ACC112 (cell line): ENCODE results near the gene ACAP2.
"Not testable (repeated sequence)": the region's sequence is repeated elsewhere in the genome, so short reads cannot be mapped to it uniquely, and the experiment has no call there.

Experiments used
- H2AFZ ChIP-seq: fragments of 200-600 bp; sonication (generic); one replicate; pipeline ENCODE4 v1.6.0; 2017; ENCODE audit warnings: antibody characterized with exemption, low read length; ENCODE audit not compliant: unreplicated experiment
- H3K27ac ChIP-seq: fragments of 200-600 bp; sonication (generic); 2 replicates; pipeline ENCODE4 v1.5.1; 2014; ENCODE audit warnings: low read depth, mild to moderate bottlenecking, antibody characterized with exemption, low read length, moderate library complexity
- H3K27me3 ChIP-seq: fragments of 200-600 bp; sonication (generic); 2 replicates; pipeline ENCODE4 v1.6.1; 2014; ENCODE audit warnings: mild to moderate bottlenecking, antibody characterized with exemption, low read length, moderate library complexity, mixed read lengths; ENCODE audit not compliant: insufficient read depth
- H3K36me3 ChIP-seq: fragments of 200-600 bp; sonication (generic); 2 replicates; pipeline ENCODE4 v1.6.1; 2016; ENCODE audit warnings: mild to moderate bottlenecking, antibody characterized with exemption, low read length, moderate library complexity, mixed read lengths; ENCODE audit not compliant: insufficient read depth
- H3K4me1 ChIP-seq: fragments of 200-600 bp; sonication (generic); one replicate; pipeline ENCODE4 v1.6.1; 2016; ENCODE audit warnings: low read length, mixed read lengths; ENCODE audit not compliant: insufficient read depth, unreplicated experiment, control insufficient read depth
- H3K4me3 ChIP-seq: fragments of 200-600 bp; sonication (generic); 2 replicates; pipeline ENCODE4 v1.5.1; 2014; ENCODE audit warnings: mild to moderate bottlenecking, low read depth, low read length
- H3K79me2 ChIP-seq: fragments of 200-600 bp; sonication (generic); one replicate; pipeline ENCODE4 v1.6.0; 2016; ENCODE audit warnings: low read length; ENCODE audit not compliant: control insufficient read depth, unreplicated experiment, insufficient read depth

ACAP2 gene

DNA sequence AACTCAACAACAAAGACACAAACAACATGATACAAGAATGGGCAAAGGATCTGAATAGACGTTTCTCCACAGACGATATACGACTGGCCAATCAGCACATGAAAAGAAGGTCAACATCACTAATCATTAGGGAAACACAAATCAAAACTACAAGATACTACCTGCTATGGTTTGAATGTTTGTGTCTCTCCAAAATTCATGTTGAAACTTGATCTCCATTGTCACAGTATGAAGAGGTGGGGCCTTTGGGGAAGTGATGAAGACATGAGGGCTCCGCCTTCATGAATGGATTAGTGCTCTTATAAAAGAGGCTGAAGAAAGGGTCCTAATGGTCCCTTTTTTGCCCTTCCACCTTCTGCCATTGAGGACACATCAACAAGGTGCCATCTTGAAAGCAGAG lies 32.3 kb downstream of the ACAP2 start:
- no peaks in the 10 kb centered on the region for H3K4me1 ChIP-seq
- no peak overlapping the region for H3K4me3 ChIP-seq
- no peak overlapping the region for H2AFZ ChIP-seq
- no peaks in the 10 kb centered on the region for H3K27me3 ChIP-seq
- no peak overlapping the region for H3K27ac ChIP-seq
- H3K79me2 ChIP-seq = peaks cover 69% of the 10 kb centered on the region
- peaks cover 27% of the 10 kb centered on the region for H3K36me3 ChIP-seq

DNA sequence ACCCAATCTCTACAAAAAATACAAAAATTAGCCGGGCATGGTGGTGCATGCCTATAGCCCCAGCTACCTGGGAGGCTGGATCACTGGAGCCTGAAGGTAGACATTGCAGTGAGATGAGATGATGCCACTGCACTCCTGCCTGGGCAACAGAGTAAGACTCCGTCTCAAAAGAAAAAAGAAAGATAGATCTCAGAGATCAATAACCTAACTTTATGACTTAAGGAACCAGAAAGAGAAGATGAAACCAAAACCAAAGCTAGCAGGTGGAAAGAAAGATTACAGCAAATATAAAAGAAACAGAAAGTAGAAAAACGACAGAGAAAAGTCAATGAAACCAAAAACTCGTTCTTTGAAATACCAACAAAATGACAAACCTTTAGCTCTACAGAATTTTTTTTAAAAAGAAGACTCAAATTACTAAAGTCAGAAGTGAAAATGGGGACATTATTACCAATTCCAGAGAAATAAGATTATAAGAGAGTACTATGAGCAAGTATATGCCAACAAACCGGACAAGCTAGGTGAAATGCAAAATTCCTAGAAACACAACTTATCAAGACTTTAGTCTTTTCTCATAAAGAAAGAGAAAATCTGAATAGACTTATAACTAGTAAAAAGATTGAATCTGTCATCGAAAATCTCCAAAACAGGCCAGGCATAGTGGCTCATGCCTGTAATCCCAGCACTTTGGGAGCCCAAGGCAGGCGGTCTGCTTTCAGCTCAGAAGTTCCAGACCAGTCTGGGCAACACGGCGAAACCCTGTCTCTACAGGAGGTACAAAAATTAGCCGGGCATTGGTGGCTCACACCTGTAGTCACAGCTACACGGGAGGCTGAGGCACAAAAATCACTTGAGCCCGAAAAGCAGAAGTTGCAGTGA lies 35.0 kb downstream of the ACAP2 start:
- Histone ChIP-seq H3K27ac (no peak overlapping the region), H3K36me3 (peaks cover 27% of the 10 kb centered on the region), H3K27me3 (no peaks in the 10 kb centered on the region), H3K4me1 (no peaks in the 10 kb centered on the region), H2AFZ (no peak overlapping the region), H3K79me2 (peaks cover 63% of the 10 kb centered on the region), H3K4me3 (no peak overlapping the region)

DNA sequence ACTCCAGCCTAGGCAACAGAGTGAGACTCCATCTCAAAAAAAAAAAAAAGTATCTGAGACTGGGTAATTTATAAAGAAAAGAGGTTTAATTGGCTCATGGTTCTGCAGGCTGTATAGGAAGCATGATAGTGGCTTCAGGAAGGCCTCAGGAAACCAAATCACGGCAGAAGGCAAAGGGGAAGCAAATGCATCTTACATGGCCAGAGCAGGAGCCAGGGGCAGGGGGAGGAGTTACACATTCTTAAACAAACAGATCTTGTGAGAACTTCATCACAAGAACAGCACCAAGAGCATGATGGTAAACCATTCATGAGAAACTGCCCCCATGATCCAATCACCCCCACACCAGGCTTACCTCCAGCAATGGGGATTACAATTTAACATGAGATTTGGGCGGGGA lies 37.2 kb downstream of the ACAP2 start:
- Histone ChIP-seq H3K36me3 (peaks cover 22% of the 10 kb centered on the region), H3K27ac (no peak overlapping the region), H3K79me2 (peaks cover 69% of the 10 kb centered on the region), H3K4me1 (no peaks in the 10 kb centered on the region), H3K4me3 (no peak overlapping the region), H2AFZ (no peak overlapping the region), H3K27me3 (no peaks in the 10 kb centered on the region)

DNA sequence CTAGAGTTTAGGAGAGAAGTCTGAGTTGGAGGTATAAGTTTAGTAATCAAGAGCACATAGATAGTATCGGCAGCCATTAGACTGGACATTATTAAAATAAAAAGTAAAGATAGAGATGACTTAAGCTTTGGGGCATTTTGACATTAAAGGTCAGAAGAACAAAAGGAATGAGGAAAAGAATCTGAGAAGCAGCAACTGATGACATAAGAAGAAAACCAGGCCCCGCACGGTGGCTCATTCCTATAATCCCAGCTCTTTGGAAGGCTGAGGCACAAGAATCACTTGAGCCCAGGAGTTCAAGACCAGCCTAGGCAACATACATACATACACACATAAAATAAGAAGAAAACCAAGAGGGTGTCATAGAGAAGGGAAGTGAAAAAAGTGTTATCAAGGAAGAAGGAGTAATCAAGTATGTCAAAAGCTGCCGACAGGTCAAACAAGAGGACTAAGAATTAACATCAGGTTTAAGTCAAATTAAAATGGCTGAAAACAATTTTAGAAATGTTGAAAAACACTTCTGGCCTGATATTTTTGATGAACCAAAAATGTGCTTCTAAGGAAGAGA lies 38.9 kb downstream of the ACAP2 start:
- Histone ChIP-seq H3K27ac (no peak overlapping the region), H3K36me3 (peaks cover 16% of the 10 kb centered on the region)

DNA sequence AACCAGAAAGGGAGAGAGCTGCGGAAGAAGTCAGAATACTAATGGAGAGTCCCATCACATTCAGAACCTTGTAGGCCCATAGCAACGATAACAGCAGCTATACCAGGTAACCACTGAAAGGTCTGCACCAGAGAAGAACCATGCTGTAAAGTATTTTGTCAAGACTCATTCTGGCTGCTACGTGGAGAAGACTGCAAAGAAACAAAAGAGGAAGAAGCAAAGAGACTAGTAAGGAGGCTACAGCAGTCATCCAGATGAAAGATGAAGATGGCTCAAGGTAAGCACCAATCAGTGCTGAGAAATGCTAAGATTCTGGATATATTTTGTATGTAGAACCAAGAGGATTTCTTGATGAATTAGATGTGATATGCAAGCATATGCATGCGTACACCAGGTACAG lies 39.6 kb downstream of the ACAP2 start:
- no peak overlapping the region for H3K27ac ChIP-seq
- H3K4me1 ChIP-seq = no peaks in the 10 kb centered on the region
- peaks cover 68% of the 10 kb centered on the region for H3K79me2 ChIP-seq
- no peak overlapping the region for H3K4me3 ChIP-seq
- H2AFZ ChIP-seq = no peak overlapping the region
- peaks cover 9% of the 10 kb centered on the region for H3K36me3 ChIP-seq
- no peaks in the 10 kb centered on the region for H3K27me3 ChIP-seq

More for the DNA sequence above, 38.9 kb downstream of the ACAP2 start:
- H3K27me3 ChIP-seq = no peaks in the 10 kb centered on the region
- no peaks in the 10 kb centered on the region for H3K4me1 ChIP-seq
- no peak overlapping the region for H3K4me3 ChIP-seq
- H2AFZ ChIP-seq = no peak overlapping the region
- H3K79me2 ChIP-seq = peaks cover 69% of the 10 kb centered on the region

DNA sequence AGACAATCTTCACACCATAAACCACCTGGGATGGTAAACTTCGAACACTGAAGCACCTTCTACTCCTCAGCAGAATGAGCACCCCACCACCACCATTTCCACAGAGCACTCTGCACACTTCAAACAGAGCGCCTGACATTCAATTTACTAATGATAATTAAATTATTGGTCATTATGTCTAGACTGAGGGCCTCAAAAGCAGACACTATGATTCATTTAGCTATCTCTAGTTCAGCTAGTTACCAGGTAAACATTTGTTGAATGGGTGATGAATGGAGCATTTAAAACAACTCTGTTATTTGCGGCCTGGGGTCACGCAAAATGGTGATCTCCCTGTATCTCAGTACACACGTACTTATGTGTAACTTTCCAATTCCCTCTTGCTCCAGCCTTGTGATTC lies 40.9 kb downstream of the ACAP2 start:
- Histone ChIP-seq H3K27ac (no peak overlapping the region), H3K79me2 (peaks cover 71% of the 10 kb centered on the region), H3K4me1 (no peaks in the 10 kb centered on the region), H3K4me3 (no peak overlapping the region), H3K36me3 (peaks cover 4% of the 10 kb centered on the region; the same call in 1 of the 2 replicates), H3K27me3 (no peaks in the 10 kb centered on the region), H2AFZ (no peak overlapping the region)

DNA sequence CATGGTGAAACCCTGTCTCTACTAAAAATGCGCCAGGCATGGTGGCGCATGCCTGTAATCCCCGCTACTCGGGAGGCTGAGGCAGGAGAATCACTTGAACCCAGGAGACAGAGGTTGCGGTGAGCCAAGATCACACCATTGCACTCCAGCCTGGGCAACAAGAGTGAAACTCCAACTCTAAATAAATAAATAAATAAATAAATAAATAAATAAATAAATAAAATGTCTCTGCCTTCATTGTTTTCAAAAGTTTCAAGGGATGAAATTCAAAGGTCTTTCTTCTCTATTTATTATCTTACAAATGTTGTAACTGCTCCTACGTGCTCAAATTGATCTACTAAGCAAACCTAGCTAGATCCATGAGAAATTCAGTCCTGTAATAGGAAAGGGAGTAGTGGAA lies 44.4 kb downstream of the ACAP2 start:
- not testable (repeated sequence) for H3K27ac ChIP-seq, H3K4me3 ChIP-seq, H3K4me1 ChIP-seq, H3K27me3 ChIP-seq, H2AFZ ChIP-seq, H3K36me3 ChIP-seq
- H3K79me2 ChIP-seq = peaks cover 74% of the 10 kb centered on the region

DNA sequence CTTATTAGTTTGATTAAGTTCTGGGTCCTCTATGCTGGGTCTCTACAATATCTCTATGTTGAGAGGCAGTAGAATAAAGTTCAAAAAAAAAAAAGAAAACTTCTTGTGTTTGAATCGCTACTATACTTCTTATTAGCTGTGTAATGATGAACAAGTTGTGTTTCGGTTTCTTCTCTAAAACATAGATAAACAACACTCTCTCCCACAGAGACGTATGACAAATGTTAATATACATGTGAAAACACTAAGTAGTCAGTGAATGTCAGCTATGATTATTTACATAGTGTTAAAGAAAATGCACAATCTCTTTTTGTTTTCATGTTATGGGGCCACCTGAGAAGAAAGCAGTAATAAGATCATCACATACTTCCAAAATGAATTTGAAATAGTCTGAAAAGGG lies 45.3 kb downstream of the ACAP2 start:
- no peak overlapping the region for H3K27ac ChIP-seq
- no peaks in the 10 kb centered on the region for H3K27me3 ChIP-seq
- H3K79me2 ChIP-seq = peaks cover 66% of the 10 kb centered on the region
- H2AFZ ChIP-seq = no peak overlapping the region
- no peaks in the 10 kb centered on the region for H3K4me1 ChIP-seq
- H3K36me3 ChIP-seq = no peaks in the 10 kb centered on the region
- 0 out of 2 replicates have a peak overlapping the region, but pooled peaks have one; percentile 16 for H3K4me3 ChIP-seq

DNA sequence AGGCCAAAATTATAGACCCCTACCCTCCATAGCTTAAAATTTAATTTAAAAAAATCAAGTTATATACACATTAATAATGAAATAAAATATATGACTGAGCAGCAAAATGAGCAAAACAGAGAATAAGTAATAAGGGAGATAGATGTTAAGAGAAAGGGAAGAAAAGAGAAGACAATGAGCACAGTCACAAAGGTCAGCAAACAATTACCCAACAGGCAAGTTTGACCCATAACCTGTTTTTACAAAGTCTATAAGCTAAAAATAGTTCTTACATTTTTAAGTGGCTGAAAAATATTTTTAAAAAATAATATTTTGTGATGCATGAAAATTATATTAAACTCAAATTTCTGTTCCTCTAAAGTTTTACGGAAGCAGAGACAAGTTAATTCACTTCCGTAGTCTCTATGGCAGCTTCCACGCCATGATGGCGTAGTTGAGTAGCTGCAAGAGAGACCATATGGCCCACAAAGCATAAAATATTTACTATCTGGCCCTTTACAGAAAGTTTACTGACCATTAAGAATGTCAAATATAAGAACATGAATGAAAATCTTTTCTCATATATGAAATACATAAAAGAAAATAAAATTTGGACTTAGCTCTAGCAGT lies 47.5 kb downstream of the ACAP2 start:
- Histone ChIP-seq H3K4me1 (no peaks in the 10 kb centered on the region), H3K27ac (no peak overlapping the region), H3K27me3 (no peaks in the 10 kb centered on the region), H3K79me2 (peaks cover 50% of the 10 kb centered on the region), H3K4me3 (no peak overlapping the region), H3K36me3 (no peaks in the 10 kb centered on the region), H2AFZ (no peak overlapping the region)

DNA sequence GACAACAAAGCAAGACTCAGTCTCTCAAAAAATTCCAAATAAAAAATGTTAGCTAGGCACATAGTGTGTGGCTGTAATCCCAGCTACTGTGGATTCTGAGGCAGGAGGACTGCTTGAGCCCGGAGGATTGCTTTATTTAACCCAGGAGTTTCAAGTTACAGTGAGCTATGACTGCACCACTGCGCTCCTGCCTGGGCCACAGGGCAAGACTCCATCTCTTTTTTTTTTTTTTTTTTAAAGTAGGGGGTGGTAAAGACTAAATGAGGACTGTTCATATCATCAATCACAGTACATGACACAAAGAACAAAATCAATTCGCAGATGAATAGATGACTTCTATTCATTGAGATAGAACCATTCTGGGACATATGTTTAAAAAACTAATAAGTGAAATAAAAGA lies 48.1 kb downstream of the ACAP2 start:
- no peaks in the 10 kb centered on the region for H3K36me3 ChIP-seq
- peaks cover 48% of the 10 kb centered on the region for H3K79me2 ChIP-seq
- H3K4me3 ChIP-seq = no peak overlapping the region
- H2AFZ ChIP-seq = no peak overlapping the region
- H3K27ac ChIP-seq = no peak overlapping the region
- H3K4me1 ChIP-seq = no peaks in the 10 kb centered on the region
- no peaks in the 10 kb centered on the region for H3K27me3 ChIP-seq

DNA sequence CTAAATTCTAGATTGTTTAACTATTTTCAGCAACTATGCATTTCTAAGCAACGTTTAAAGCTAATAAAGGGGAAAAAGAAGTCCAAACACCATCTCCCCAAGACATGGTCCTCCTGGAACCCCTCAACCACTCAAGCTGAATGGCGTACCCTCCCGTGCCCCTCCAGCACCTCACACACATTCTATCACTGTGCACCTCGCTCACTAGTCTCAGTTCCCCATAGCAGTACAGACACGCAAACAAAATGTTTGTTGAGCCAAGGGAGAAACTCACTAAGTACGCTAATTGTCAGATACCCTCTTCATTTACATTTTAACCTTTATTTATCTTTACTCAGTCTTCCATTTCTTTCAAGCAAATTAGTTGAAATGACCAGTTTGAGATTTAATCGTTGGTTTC lies 48.8 kb downstream of the ACAP2 start:
- Histone ChIP-seq H3K4me3 (no peak overlapping the region), H3K4me1 (no peaks in the 10 kb centered on the region), H3K36me3 (no peaks in the 10 kb centered on the region), H3K27me3 (no peaks in the 10 kb centered on the region), H3K27ac (no peak overlapping the region), H3K79me2 (peaks cover 44% of the 10 kb centered on the region), H2AFZ (no peak overlapping the region)
